Lung (tissue), 12 donors: ENCODE data around the gene NEURL1B. TPM values are rescaled to one million over a fixed set of nuclear protein-coding genes. Genes with fewer than 3 reads are reported as not detected.
A peak's percentile ranks its signal among the peaks of the same experiment; 100 is the strongest.

Experiments used
- ATAC-seq: fragments of 200-7000 bp; cut with Tn5 transposase; one replicate; pipeline ENCODE4 v1.9.1; 2020; ENCODE audit warnings: moderate number of reproducible peaks; ENCODE audit not compliant: insufficient read depth, low FRiP score
- DNase-seq, 3 donors: peaks; one replicate each; pipeline ENCODE4 v3.0.0-alpha.2; 2013 to 2017
- H3K27ac ChIP-seq, 2 donors: one replicate each; pipeline ENCODE4 v1.5.1; 2013; ENCODE audit warnings: mild to moderate bottlenecking in 2 of 2, moderate library complexity in 2 of 2, control low read depth in 1 of 2, inconsistent platforms in 1 of 2, low read depth in 1 of 2, low read length in 1 of 2
- H3K27me3 ChIP-seq, 3 donors: one replicate each; pipeline ENCODE4 v1.5.1; 2013; ENCODE audit warnings: low read length in 2 of 3; ENCODE audit not compliant: control insufficient read depth in 3 of 3, insufficient read depth in 3 of 3
- H3K36me3 ChIP-seq, 4 donors: one replicate each; pipeline ENCODE4 v1.5.1; 2013; ENCODE audit warnings: low read length in 4 of 4, mild to moderate bottlenecking in 1 of 4, moderate library complexity in 1 of 4; ENCODE audit not compliant: control insufficient read depth in 4 of 4, insufficient read depth in 4 of 4
- H3K4me1 ChIP-seq, 5 donors: one replicate each; pipeline ENCODE4 v1.5.1; 2013; ENCODE audit warnings: low read length in 5 of 5, mild to moderate bottlenecking in 2 of 5, moderate library complexity in 1 of 5; ENCODE audit not compliant: control insufficient read depth in 5 of 5, insufficient read depth in 5 of 5
- H3K4me3 ChIP-seq: one replicate; pipeline ENCODE4 v1.5.1; 2013; ENCODE audit warnings: mild to moderate bottlenecking, control low read depth, moderate library complexity
- H3K9ac ChIP-seq, 2 donors: one replicate each; pipeline ENCODE4 v1.5.1; 2013; ENCODE audit warnings: low read length in 2 of 2, control low read depth in 1 of 2; ENCODE audit not compliant: insufficient read depth in 1 of 2
- H3K9me3 ChIP-seq, 4 donors: one replicate each; pipeline ENCODE4 v1.5.1; 2013; ENCODE audit warnings: low read length in 3 of 4, mild to moderate bottlenecking in 1 of 4, moderate library complexity in 1 of 4; ENCODE audit not compliant: control insufficient read depth in 4 of 4, insufficient read depth in 3 of 4
- WGBS, 2 donors: extraction: QIAGEN DNeasy Blood & Tissue Kit; methylation state at CpG; one replicate each; pipeline ENCODE4 v1.1.7; 2013; 5-methylcytosine and 5-hydroxymethylcytosine counted together
- polyA plus RNA-seq, 2 donors: library from polyadenylated mRNA; stranded (reverse); fragments of 200-250 nt; gene quantifications; one replicate each; pipeline ENCODE4 v1.2.1, GENCODE V29; 2013
- total RNA-seq, 2 donors: library from RNA; depleted of rRNA in 1 of 2; stranded (reverse); fragments of >200 nt in 1 of 2; gene quantifications; one replicate each; pipeline ENCODE4 v1.2.1, GENCODE V29; 2014 to 2021
- TF ChIP-seq, protein P1 (sequence below): IDR thresholded peaks from 2 replicates; pipeline ENCODE4 v1.5.1; 2012; ENCODE audit warnings: mild to moderate bottlenecking; ENCODE audit errors: control extremely low read depth, extremely low read depth
- donor health status: control.
- donor health status: control.
- donor health status: Bipolar disorder and iron deficiency.
- donor health status: healthy.
- donor health status: DM: yes; HTN: yes; CAD: no.

Gene NEURL1B
- total and polyA plus RNA-seq, 4 donors: 5.1 to 26.4 (median 11.8) TPM

- 30 to 44% methylated on average over 11 of the region's 11 CpGs for WGBS, 2 donors
- Histone ChIP-seq H3K9ac (no peak overlapping the region), H3K27me3 (no peaks in the 10 kb centered on the region), H3K4me1 (peaks cover 9 to 16% (median 12%) of the 10 kb centered on the region in 5 donors), H3K9me3 (no peaks in the 10 kb centered on the region), H3K27ac (peak overlapping the region; percentile 11 to 68), H3K36me3 (peaks cover 0 to 5% (median 3%) of the 10 kb centered on the region in 4 donors), H3K4me3 (no peak overlapping the region)
- ATAC-seq: peak; percentile 32
- TF ChIP-seq, protein P1, sequence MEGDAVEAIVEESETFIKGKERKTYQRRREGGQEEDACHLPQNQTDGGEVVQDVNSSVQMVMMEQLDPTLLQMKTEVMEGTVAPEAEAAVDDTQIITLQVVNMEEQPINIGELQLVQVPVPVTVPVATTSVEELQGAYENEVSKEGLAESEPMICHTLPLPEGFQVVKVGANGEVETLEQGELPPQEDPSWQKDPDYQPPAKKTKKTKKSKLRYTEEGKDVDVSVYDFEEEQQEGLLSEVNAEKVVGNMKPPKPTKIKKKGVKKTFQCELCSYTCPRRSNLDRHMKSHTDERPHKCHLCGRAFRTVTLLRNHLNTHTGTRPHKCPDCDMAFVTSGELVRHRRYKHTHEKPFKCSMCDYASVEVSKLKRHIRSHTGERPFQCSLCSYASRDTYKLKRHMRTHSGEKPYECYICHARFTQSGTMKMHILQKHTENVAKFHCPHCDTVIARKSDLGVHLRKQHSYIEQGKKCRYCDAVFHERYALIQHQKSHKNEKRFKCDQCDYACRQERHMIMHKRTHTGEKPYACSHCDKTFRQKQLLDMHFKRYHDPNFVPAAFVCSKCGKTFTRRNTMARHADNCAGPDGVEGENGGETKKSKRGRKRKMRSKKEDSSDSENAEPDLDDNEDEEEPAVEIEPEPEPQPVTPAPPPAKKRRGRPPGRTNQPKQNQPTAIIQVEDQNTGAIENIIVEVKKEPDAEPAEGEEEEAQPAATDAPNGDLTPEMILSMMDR: no peak
- DNase-seq: peak in 1 of 3 donors; percentile 64
These were observed 47.5 kb downstream of the NEURL1B start for GRCh38 chr5:172688349-172689217.

GRCh38 chr5:172689218-172689572 is 48.1 kb downstream of the NEURL1B start:
- peak overlapping the region in 1 of 2 donors; percentile 23 for H3K9ac ChIP-seq
- H3K9me3 ChIP-seq: no peaks in the 10 kb centered on the region
- TF ChIP-seq, protein P1: no peak
- peaks cover 0 to 5% (median 3%) of the 10 kb centered on the region in 4 donors for H3K36me3 ChIP-seq
- H3K27ac ChIP-seq: peak overlapping the region in 1 of 2 donors; percentile 28
- H3K4me1 ChIP-seq: peaks cover 9 to 17% (median 12%) of the 10 kb centered on the region in 5 donors
- ATAC-seq (no peak), DNase-seq (no peak)
- WGBS, 2 donors: 43 to 56% methylated on average over 7 of the region's 7 CpGs
- no peaks in the 10 kb centered on the region for H3K27me3 ChIP-seq
- no peak overlapping the region for H3K4me3 ChIP-seq

DNA sequence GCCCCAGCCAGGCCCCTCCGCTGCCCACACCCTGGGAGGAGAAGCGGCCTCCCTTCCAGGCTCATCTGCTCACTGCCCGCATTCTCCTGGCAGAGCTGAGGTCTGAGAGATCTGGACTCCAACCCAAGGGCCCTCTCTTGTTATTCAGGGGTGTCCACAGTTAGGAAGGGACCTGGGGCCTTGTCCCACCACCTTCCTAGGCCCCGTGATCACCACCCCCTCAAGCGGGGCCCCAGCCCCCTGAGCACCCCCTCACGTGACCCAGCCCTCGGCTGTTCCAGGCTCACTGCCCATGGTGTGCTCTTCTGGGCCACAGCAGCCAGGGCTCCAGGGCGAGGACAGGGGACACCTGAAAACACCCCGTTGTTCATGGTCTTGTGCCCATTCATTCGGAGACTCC is 48.7 kb downstream of the NEURL1B start:
- no peak for DNase-seq

More for the DNA sequence above, 48.7 kb downstream of the NEURL1B start:
- TF ChIP-seq, protein P1: no peak
- Histone ChIP-seq H3K9ac (no peak overlapping the region), H3K4me1 (peaks cover 9 to 20% (median 12%) of the 10 kb centered on the region in 5 donors), H3K36me3 (peaks cover 0 to 5% (median 3%) of the 10 kb centered on the region in 4 donors), H3K27ac (peak overlapping the region in 1 of 2 donors; percentile 28), H3K9me3 (no peaks in the 10 kb centered on the region), H3K27me3 (no peaks in the 10 kb centered on the region), H3K4me3 (no peak overlapping the region)
- ATAC-seq: no peak
- WGBS, 2 donors: 86 to 91% methylated on average over 10 of the region's 10 CpGs
